ENCODE data around the gene MTTP. TPM values are rescaled to one million over a fixed set of nuclear protein-coding genes. Genes with fewer than 3 reads are reported as not detected.

Gene MTTP
- total and polyA plus RNA-seq, 9 donors: 0.67 to 4.8 (median 2.2) TPM

GRCh38 chr4:99642725-99643489 lies 68.3 kb downstream of the MTTP start:
- no peaks in the 10 kb centered on the region for H3K36me3 ChIP-seq
- peak; percentile 54 to 84 (median 70) for DNase-seq
- TF ChIP-seq EP300 (IDR thresholded peaks at IDR 0.05): no peak
- no peak for TF ChIP-seq POLR2A (IDR thresholded peaks at IDR 0.05)
- H3K4me1 ChIP-seq (ENCODE audit: insufficient read depth): peaks cover 15% of the 10 kb centered on the region
- WGBS, 3 donors: 30 to 36% (median 35%) methylated on average over 7 of the region's 7 CpGs
- no peaks in the 10 kb centered on the region for H3K9me3 ChIP-seq
- peak overlapping the region; percentile 24 to 34 for H3K27ac ChIP-seq
- no peak overlapping the region for H3K4me3 ChIP-seq
- intact Hi-C loops (cut with DNase I): loop anchor here in 1 of 4 donors (10.0 kb wide), 1 partner anchor 78 kb away; the partner anchor contains the start of gene TRMT10A
- H3K27me3 ChIP-seq: no peaks in the 10 kb centered on the region

GRCh38 chr4:99644453-99644852 lies 69.8 kb downstream of the MTTP start:
- H3K27me3 ChIP-seq: no peaks in the 10 kb centered on the region
- H3K36me3 ChIP-seq: no peaks in the 10 kb centered on the region
- no peak for DNase-seq
- peaks cover 19% of the 10 kb centered on the region for H3K4me1 ChIP-seq (ENCODE audit: insufficient read depth)
- 85 to 93% (median 88%) methylated on average over 5 of the region's 5 CpGs for WGBS, 3 donors
- H3K27ac ChIP-seq: peak overlapping the region in 1 of 2 donors; percentile 49
- TF ChIP-seq POLR2A (IDR thresholded peaks at IDR 0.05) (no peak), EP300 (IDR thresholded peaks at IDR 0.05) (no peak), CTCF (IDR thresholded peaks at IDR 0.05) (no peak)
- intact Hi-C loops (cut with DNase I): loop anchor here in 1 of 4 donors (10.0 kb wide), 1 partner anchor 80 kb away; the partner anchor contains the start of gene TRMT10A
- H3K4me3 ChIP-seq: no peak overlapping the region
- H3K9me3 ChIP-seq: no peaks in the 10 kb centered on the region

GRCh38 chr4:99645036-99645435 lies 70.4 kb downstream of the MTTP start:
- no peak for TF ChIP-seq EP300 (IDR thresholded peaks at IDR 0.05)
- no peak for TF ChIP-seq CTCF (IDR thresholded peaks at IDR 0.05)
- TF ChIP-seq POLR2A (IDR thresholded peaks at IDR 0.05): no peak
- no peaks in the 10 kb centered on the region for H3K36me3 ChIP-seq
- intact Hi-C loops (cut with DNase I): loop anchor here in 1 of 4 donors (10.0 kb wide), 1 partner anchor 80 kb away; the partner anchor contains the start of gene TRMT10A
- no peak overlapping the region for H3K4me3 ChIP-seq
- WGBS, 3 donors: 95 to 98% (median 97%) methylated on average over 1 of the region's 1 CpG
- peak overlapping the region in 1 of 2 donors; percentile 65 for H3K27ac ChIP-seq
- H3K4me1 ChIP-seq (ENCODE audit: insufficient read depth): peaks cover 21% of the 10 kb centered on the region
- DNase-seq: no peak
- H3K9me3 ChIP-seq: no peaks in the 10 kb centered on the region
- H3K27me3 ChIP-seq: no peaks in the 10 kb centered on the region

GRCh38 chr4:99645638-99646037 lies 71.0 kb downstream of the MTTP start:
- peaks cover 21% of the 10 kb centered on the region for H3K4me1 ChIP-seq (ENCODE audit: insufficient read depth)
- no peaks in the 10 kb centered on the region for H3K9me3 ChIP-seq
- TF ChIP-seq POLR2A (IDR thresholded peaks at IDR 0.05): no peak
- no peak for TF ChIP-seq EP300 (IDR thresholded peaks at IDR 0.05)
- no peak for TF ChIP-seq CTCF (IDR thresholded peaks at IDR 0.05)
- intact Hi-C loops (cut with DNase I): loop anchor here in 1 of 4 donors (10.0 kb wide), 1 partner anchor 81 kb away; the partner anchor contains the start of gene TRMT10A
- no peaks in the 10 kb centered on the region for H3K27me3 ChIP-seq
- DNase-seq: peak in 1 of 5 donors; percentile 47
- no peaks in the 10 kb centered on the region for H3K36me3 ChIP-seq
- peak overlapping the region in 1 of 2 donors; percentile 65 for H3K27ac ChIP-seq
- no peak overlapping the region for H3K4me3 ChIP-seq

- Histone ChIP-seq H3K4me3 (no peak overlapping the region), H3K36me3 (no peaks in the 10 kb centered on the region), H3K27me3 (no peaks in the 10 kb centered on the region), H3K4me1 (ENCODE audit: insufficient read depth) (peaks cover 21% of the 10 kb centered on the region), H3K27ac (peak overlapping the region in 1 of 2 donors; percentile 65), H3K9me3 (no peaks in the 10 kb centered on the region)
- TF ChIP-seq POLR2A (IDR thresholded peaks at IDR 0.05): no peak
- TF ChIP-seq EP300 (IDR thresholded peaks at IDR 0.05): no peak
- TF ChIP-seq CTCF (IDR thresholded peaks at IDR 0.05): no peak
- 26 to 42% (median 26%) methylated on average over 4 of the region's 4 CpGs for WGBS, 3 donors
- intact Hi-C loops (cut with DNase I): loop anchor here in 1 of 4 donors (10.0 kb wide), 1 partner anchor 82 kb away; the partner anchor contains the start of gene TRMT10A
- no peak for DNase-seq
Observed at GRCh38 chr4:99647071-99647470, 72.4 kb downstream of the MTTP start.

Data from ovary (tissue), 9 donors.